Erythroblast (primary cell): ENCODE measurements around the gene MAML2.

Source experiments
- GATA1 ChIP-seq: IDR thresholded peaks from 2 replicates; pipeline ENCODE4 v1.6.1; 2011; ENCODE audit warnings: low read depth, mild to moderate bottlenecking, control low read depth, low read length, moderate library complexity
- POLR2A ChIP-seq: IDR thresholded peaks from 2 replicates; pipeline ENCODE4 v1.6.1; 2011; ENCODE audit warnings: mild to moderate bottlenecking, low read length

GRCh38 chr11:96259134-96259830 lies 83.7 kb downstream of the MAML2 start:
- no peak for TF ChIP-seq POLR2A
- no peak for TF ChIP-seq GATA1
